ENCODE measurements around the gene AKIRIN2.

AKIRIN2 gene

GRCh38 chr6:87654122-87654521 lies 47.9 kb downstream of the AKIRIN2 start:
- DNase-seq, result no peak

- DNase-seq, result no peak
These were observed 48.7 kb downstream of the AKIRIN2 start for GRCh38 chr6:87653074-87653962.

GRCh38 chr6:87645080-87645479 lies 57.0 kb downstream of the AKIRIN2 start:
- no peak for DNase-seq

GRCh38 chr6:87641065-87641692 lies 60.9 kb downstream of the AKIRIN2 start:
- DNase-seq, result no peak

GRCh38 chr6:87639373-87639772 lies 62.7 kb downstream of the AKIRIN2 start:
- no peak for DNase-seq

- DNase-seq, result no peak
These were observed 64.9 kb downstream of the AKIRIN2 start for GRCh38 chr6:87637106-87637505.

DNA sequence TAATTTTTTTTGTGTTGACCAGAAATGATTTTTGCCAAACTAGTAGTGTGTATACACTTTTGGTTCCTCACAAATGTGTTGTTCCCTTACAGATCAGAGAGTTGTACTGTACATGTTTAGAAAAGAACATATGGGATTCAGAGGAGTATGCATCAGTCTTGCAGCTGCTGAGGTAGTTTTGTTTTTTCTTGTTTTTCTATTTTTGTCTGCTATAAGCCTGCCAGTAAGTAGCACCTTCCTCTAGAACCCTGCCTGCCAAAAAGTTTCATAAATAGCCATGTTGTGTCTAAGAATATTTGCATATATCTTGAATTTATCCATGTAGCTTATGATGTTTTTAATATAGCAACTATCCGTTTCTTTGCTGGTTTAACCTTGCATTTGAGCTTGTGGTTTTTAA lies 65.7 kb downstream of the AKIRIN2 start:
- no peak for DNase-seq

DNA sequence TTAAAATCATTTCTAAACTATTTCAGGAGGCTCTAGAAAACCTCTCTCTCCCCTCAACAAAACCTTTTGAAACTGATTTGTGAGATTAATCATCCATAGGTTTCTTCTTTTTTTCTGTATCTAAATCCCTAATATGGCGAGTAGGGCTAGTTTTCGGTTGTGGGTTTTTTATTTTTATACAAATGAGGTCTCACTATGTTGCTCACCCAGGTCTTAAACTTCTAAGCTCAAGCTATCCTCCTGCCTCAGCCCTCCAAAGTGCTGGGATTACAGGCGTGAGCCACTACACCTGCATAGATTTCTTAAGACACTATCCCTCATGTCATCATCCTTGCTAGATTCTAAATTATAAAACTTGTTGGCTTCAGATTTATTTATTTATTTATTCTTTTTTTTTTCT lies 68.2 kb downstream of the AKIRIN2 start:
- DNase-seq, result no peak

DNA sequence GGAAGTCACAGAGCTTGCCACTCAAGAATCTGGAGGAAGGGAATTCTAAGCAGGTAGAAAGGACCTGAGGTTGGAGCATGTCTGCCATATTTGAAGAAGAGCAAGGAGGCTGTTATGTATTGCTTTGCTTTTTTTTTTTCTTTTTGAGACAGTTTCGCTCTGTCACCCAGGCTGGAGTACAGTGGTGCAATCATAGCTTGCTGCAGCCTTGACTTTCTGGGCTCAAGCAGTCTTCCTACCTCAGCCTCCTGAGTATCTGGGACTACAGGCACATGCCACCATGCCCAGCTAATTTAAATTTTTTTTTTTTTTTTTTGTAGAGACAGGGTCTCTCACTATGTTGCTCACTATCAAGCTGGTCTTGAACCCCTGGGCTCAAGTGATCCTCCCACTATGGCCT lies 71.3 kb downstream of the AKIRIN2 start:
- no peak for DNase-seq

DNA sequence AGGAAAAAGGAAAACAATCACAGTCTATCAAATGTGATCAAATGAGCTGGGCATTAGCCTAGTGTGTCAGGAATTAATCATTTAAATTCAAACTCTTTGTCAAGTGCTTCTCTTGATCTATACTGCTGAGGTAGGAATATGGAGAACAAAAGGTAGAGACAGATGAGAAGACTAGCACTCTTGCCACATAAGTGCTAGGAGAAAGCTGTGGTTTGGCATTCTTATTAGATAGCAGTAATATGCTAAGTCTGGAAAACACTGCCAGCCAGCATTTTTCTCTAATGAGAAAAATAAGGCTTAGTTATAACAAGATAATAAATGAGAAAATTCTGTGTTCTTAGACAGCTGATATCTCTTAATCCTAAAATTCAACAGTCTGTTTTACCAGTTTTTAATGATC lies 73.2 kb downstream of the AKIRIN2 start:
- DNase-seq, result no peak

- no peak for DNase-seq
These were observed 73.6 kb downstream of the AKIRIN2 start for GRCh38 chr6:87628424-87628823.
